Right renal cortex interstitium (tissue), 3 donors: ENCODE data around the gene ZNF254. TPM values are rescaled to one million over a fixed set of nuclear protein-coding genes. Genes with fewer than 3 reads are reported as not detected.
"Not testable (repeated sequence)": the region's sequence is repeated elsewhere in the genome, so short reads cannot be mapped to it uniquely, and the experiment has no call there.

Experiments
- DNase-seq, 3 donors: peaks; one replicate each; pipeline ENCODE4 v3.0.0-alpha.2; 2013; ENCODE audit warnings: low read depth in 3 of 3, low spot score in 2 of 3
- polyA plus RNA-seq, 3 donors: library from polyadenylated mRNA; unstranded; fragments of 120-200 nt; gene quantifications; one replicate each; pipeline ENCODE4 v1.2.1, GENCODE V29; 2013; ENCODE audit not compliant: insufficient read length in 3 of 3

The ZNF254 gene
- polyA plus RNA-seq, 3 donors, result 34.9 to 43.2 (median 39.3) TPM

- DNase-seq, result no peak
These were observed 16.9 kb upstream of the ZNF254 start for GRCh38 chr19:24069905-24070657.

- DNase-seq, result no peak
These were observed 15.9 kb upstream of the ZNF254 start for GRCh38 chr19:24071078-24071477.

GRCh38 chr19:24072720-24073119, 14.3 kb upstream of the ZNF254 start:
- DNase-seq, result no peak

GRCh38 chr19:24073807-24074206, 13.2 kb upstream of the ZNF254 start:
- DNase-seq, result no peak

- DNase-seq, result no peak
These were observed 12.1 kb upstream of the ZNF254 start for GRCh38 chr19:24074720-24075454.

- DNase-seq, result not testable (repeated sequence)
These were observed 11.5 kb upstream of the ZNF254 start for GRCh38 chr19:24075530-24075929.

- DNase-seq, result no peak
These were observed 8.3 kb upstream of the ZNF254 start for GRCh38 chr19:24078680-24079079.

- DNase-seq, result no peak
These were observed 5.9 kb upstream of the ZNF254 start for GRCh38 chr19:24081056-24081455.

GRCh38 chr19:24098359-24098758, 11.4 kb downstream of the ZNF254 start:
- no peak for DNase-seq

GRCh38 chr19:24099829-24100228, 12.8 kb downstream of the ZNF254 start:
- DNase-seq, result no peak

- not testable (repeated sequence) for DNase-seq
These were observed 13.6 kb downstream of the ZNF254 start for GRCh38 chr19:24100597-24100996.

GRCh38 chr19:24101459-24102115, 14.6 kb downstream of the ZNF254 start:
- DNase-seq, result no peak

- no peak for DNase-seq
These were observed 40.6 kb downstream of the ZNF254 start for GRCh38 chr19:24127601-24128000.

- no peak for DNase-seq
These were observed 53.1 kb downstream of the ZNF254 start for GRCh38 chr19:24140099-24140498.

- DNase-seq, result no peak
These were observed 53.6 kb downstream of the ZNF254 start for GRCh38 chr19:24140591-24140990.

- no peak for DNase-seq
These were observed 54.6 kb downstream of the ZNF254 start for GRCh38 chr19:24141612-24142011.

- no peak for DNase-seq
These were observed 55.8 kb downstream of the ZNF254 start for GRCh38 chr19:24142771-24143170.

- no peak for DNase-seq
These were observed 72.7 kb downstream of the ZNF254 start for GRCh38 chr19:24159707-24160106.

GRCh38 chr19:24166055-24166454, 79.1 kb downstream of the ZNF254 start:
- DNase-seq, result no peak

- DNase-seq, result no peak
These were observed 86.9 kb downstream of the ZNF254 start for GRCh38 chr19:24173882-24174281.

GRCh38 chr19:24177686-24178085, 90.7 kb downstream of the ZNF254 start:
- no peak for DNase-seq

- DNase-seq, result no peak
These were observed 91.2 kb downstream of the ZNF254 start for GRCh38 chr19:24178207-24178606.
